HG03045 (cell line): Measurements from ENCODE around the gene NUP133.
"Not testable (repeated sequence)": the region's sequence is repeated elsewhere in the genome, so short reads cannot be mapped to it uniquely, and the experiment has no call there.

Source experiments
- ATAC-seq: cut with Tn5 transposase; IDR thresholded peaks from one replicate; pipeline ENCODE4 v1.9.1; 2021; ENCODE audit warnings: mild to moderate bottlenecking, moderate library complexity; ENCODE audit not compliant: unreplicated experiment

The NUP133 gene

GRCh38 chr1:229420765-229421164 lies 87.4 kb downstream of the NUP133 start:
- ATAC-seq, result no peak

- ATAC-seq, result no peak
Observed at GRCh38 chr1:229420224-229420623, 87.9 kb downstream of the NUP133 start.

DNA sequence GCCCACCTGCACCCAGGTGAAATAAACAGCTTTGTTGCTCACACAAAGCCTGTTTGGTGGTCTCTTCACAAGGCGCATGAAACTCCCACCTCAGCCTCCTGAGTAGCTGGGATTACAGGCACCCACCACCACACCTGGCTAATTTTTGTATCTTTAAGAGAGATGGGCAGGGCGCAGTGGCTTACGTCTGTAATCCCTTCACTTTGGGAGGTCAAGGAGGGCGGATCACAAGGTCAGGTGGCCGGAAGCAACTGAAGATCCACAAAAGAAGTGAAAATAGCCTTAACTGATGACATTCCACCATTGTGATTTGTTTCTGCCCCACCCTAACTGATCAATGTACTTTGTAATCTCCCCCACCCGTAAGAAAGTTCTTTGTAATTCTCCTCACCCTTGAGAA lies 89.6 kb downstream of the NUP133 start:
- not testable (repeated sequence) for ATAC-seq

GRCh38 chr1:229412810-229413209 lies 95.3 kb downstream of the NUP133 start:
- ATAC-seq, result not testable (repeated sequence)

DNA sequence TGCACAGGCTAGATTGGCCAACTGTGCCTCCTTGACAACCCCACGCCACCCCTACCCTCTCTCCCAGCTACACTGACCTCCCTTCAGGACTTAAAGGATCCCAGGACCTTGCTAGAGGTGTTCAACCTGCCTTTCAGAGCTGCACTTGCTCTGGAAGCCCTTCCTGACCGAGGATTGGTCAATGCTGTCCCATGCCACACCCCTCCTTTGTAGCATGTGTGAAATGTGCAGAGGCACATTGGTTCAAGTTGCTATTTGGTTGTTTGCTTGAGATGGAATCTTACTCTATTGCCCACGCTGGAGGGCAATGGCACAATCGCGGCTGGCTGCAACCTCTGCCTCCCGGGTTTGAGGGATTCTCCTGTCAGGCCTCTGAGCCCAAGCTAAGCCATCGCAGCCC lies 96.1 kb downstream of the NUP133 start:
- no peak for ATAC-seq

DNA sequence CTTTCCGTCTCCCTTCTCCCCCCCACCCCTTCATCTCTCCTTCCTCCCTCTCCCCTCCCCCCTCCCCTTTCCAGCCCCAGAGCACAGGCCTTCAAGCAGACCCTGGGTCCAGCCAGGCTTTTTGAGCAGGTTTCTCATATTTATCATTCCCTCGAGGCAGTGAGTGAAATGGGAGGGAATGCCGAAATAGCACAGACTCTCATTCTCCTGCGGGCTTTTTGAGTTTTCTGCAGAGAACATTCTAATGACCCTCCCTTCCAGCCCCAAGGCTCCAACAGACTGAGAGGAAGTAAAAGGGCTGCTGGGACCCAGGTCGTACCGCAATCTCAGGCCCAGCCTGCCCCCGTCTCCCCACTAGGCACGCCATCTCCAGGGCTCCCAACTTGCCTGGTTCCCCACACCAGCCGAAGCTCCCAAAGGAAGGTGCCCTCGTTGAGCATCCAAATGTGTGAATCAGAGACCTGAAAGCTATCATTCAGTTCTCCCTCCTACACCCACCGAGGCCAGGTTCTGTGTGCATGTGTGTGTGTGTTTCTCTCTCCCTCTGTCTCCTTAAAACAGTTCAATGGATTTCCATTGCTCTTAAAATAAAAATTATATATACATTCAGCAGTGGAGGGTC lies 96.6 kb downstream of the NUP133 start:
- ATAC-seq, result no peak

DNA sequence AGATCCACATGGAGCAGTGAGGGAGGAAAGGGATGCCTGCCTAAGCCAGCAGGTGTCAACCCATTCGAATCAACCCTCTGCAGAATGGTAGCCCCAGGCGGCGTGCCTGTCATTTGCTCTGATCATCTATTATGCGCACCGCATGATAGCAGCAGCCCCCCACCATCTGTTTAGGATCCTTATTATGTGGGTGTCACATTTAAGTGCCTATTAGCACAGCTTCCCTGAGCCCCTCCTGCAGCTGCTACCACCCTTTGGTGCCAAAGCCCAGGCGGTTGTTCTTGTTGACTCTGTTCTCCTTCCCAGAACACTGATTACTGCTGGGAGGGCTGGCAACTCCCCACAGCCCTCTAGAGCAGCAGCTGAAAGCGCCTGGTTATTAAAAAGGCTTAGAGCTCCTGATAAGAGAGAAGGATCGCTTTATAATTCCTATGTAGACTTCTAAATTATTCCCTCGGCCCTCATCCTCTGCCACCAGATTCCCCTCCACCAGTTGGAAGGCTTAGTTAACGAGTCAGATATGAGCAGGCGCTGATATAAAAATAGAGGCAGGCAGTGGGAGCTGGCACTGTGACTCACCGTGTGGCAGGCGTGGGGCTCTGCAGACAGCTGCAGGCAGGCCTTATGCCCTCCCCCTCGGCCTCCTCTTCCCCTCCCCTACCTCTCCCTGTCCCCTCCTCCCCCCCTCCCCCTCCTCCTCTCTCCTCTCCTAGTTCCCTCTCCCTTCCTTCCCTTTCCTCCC lies 97.3 kb downstream of the NUP133 start:
- no peak for ATAC-seq

DNA sequence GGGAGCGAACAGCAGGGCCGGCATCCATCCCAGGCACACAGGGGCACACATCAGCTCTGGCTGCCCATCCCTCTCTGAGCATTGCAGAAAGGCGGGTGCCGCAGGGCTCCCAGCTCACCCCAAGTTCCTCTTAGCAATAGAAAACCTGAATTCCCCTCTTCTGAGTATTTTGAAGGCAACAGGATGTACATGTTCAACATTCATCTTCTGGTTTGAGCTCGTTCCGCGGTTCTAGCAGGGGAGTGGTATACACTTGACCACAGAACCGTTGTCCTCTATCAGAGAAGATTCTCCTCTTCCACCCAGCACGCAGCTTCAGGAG lies 97.8 kb downstream of the NUP133 start:
- ATAC-seq, result no peak

DNA sequence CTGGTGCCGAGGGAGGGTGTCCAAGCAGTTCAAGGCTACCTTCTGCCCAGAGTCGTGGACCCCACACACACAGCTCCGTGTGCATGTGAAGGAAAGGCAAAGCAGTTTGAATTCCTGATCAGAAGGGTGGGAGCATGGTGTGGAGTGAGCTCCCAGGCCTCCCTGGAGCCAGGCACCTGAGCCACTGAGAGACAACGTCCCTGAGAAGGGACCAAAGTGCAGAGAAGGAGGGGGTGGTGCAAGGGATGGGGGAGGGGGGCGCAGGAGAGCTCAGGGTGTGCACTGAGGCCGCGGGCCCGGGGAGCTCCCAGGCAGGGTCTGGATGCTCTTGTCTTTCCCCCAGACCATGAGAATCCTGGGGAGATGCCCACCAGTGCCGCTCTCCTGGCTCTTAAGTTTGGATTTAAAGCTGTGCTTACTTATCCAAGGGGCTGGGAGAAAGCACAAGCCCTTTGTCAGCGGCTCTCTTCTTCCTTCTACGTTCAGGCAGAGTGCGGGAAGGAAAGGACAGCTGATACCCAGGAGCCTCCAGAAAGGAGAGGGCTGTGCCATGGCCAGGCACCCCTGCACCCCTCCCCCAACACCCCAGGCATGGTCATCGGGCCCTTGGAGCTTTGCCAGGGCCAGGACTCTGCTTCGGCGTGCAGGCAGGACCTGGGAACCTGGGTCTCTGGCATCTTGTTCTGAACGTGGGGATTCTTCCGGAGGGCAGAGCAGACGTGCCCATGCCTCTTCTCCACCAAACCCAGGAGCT lies 98.3 kb downstream of the NUP133 start:
- no peak for ATAC-seq

DNA sequence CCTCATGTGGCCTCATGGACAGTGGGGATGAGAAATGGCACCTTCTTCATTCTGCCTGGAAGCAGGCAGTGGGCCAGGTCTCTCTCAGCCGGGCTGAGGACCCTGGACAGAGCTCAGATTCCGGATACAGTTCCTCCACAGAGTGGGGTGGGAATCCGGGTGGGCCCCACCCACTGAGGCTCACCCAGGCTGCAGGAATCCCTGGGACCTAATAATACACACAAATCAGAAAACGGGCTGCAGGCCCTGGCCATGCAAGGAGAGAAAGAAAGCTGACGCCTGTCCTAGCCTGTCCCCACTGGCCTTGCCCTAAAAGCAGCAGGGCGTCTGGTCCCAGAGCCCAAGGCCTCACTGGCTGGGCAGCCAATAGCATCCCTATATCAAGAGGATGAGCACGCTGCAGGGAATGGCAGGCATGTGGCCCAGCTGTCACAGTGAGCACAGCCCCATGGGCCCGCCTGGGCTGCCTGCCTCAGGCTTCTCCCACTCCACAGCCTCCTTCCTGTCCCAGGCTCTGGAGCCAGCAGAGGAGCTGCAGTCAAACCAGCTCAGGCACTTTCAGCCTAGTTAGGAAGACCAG lies 99.6 kb downstream of the NUP133 start:
- no peak for ATAC-seq

DNA sequence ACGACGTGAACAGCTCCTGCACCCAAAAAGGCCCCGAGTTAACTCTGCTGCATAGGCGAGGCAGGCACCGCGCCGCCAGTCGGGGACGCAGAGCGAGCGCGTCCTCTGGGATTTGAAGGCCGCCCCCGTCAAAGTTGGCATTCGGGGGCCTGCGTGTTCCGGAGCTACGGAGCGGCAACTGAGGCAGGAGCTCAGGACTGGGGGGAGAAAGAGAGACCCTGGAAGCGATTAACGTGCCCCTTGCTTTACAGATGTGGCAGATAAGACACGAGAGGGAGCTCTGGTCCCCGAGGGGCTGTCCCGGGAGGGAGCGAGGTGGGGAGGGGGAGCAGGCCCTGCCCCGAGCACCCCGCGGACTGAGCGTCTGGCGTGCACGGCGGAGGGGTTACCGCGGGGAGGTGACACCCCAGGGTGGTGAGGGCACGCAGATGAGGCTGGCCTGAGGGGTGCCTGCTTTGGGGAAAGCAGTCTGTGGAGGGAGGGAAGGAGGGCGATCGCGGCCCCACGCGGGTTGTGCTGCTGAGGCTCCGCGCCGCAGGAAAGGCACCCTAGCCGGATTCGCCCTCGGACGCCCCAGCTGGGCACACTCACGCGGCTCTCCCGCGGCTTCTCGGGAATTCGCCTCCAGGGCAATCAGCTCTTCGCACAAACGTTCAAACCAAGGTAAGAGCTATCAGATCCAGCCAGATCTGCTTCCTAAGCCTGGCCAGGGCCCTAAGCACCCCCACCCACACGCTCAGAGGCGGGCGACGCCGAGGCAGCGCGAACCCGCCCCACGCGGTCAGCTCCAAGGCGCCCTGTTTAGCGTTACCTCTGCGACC lies 100.7 kb downstream of the NUP133 start:
- no peak for ATAC-seq

DNA sequence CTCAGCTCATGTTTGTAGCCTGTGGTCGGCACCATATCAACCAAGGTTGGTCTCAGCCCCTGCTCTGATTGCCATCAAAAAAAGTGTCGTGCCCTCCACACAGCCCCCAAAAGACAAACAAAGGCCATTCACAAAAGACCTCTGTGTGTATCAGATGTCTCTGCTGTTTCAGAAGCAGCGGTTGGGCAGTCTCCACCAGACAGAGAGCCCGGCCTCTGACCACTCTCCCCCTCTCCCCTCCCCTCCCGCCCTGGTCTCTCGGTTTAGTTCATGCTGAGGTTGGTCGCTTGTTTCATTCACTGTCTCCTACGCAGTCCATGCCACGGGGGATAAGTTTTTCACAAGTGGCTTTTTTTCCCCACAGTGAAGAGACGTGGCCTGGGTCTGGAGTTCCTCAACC lies 101.3 kb downstream of the NUP133 start:
- ATAC-seq, result no peak

DNA sequence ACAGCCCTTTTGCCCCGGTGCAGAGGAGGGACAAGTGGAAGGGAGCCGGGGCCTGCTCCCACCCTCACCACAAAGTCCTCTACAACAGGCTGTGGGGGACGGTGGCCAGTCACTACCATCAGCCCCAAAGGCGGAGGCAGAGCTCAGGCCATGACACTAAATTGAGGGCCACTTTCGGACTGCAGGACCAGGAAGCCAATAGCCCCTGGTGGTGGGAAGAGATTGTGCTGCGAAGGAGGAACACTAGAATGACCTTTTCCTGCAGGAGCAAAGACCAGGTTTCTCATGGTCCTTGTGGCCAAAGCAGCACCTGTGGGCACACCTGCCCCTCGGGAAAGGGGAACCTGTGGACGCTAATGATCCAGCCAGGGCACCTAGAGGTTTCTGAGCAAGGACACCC lies 104.6 kb downstream of the NUP133 start:
- ATAC-seq, result no peak

DNA sequence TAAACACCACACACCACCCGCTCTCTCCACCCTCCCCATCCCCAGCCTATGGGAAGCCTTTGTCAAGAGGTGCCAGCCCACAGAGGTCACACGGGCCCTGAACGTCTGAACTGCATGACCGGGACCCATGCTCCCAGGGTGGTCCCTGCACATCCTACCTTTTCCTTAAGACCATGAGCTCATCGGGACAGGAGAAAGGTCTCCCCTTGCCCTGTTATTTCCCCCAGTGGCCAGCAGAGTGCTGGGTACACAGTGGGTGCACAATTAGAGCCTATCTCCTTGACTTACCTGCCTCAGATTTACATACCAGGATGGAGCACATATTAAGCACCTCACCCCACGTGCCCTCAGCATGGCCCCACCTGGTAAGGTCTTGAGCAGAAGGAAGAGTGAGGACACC lies 105.1 kb downstream of the NUP133 start:
- no peak for ATAC-seq

DNA sequence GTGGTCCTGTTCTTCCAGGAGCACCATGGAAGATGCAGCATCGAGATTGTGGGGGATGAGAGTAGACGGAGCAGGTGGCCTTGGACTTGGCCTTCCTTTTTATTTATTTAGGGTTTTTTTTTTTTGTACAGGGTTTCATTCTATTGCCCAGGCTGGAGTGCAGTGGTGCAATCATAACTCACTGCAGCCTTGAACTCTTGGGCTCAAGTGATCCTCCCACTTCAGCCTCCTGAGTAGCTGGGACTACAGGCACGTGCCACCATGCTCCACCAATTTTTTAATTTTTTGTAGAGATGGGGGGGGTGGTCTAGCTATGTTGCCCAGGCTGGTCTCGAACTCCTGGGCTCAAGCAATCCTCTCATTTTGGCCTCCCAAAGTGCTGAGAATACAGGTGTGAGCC lies 105.8 kb downstream of the NUP133 start:
- ATAC-seq, result not testable (repeated sequence)

- no peak for ATAC-seq
Observed at GRCh38 chr1:229397762-229398161, 110.4 kb downstream of the NUP133 start.

GRCh38 chr1:229396585-229397206 lies 111.4 kb downstream of the NUP133 start:
- no peak for ATAC-seq

DNA sequence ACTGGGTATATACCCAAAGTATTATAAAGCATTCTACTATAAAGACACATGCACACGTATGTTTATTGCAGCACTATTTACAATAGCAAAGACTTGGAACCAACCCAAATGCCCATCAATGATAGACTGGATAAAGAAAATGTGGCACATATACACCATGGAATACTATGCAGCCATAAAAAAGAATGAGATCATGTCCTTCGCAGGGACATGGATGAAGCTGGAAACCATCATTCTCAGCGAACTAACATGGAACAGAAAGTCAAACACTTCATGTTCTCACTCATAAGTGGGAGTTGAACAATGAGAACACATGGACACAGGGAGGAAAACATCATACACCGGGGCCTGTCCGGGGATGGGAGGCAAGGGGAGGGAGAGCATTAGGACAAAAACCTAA lies 113.6 kb downstream of the NUP133 start:
- not testable (repeated sequence) for ATAC-seq

DNA sequence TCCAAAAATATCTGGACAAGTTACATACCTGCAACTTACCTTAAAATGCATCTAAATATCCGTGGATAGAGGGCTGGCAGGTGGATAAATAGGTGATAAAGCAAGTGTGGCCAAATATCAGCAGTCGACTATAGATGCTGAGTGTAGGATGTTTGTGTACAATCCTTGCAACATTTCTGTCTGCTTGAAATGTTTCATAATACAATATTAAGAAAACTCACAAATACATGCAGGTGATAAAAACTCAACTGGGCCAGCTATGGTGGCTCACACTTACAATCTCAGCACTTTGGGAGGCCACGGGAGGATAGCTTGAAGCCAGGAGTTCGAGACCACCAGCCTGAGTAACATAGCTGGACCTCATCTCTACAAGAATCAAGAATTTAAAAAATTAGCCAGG lies 115.2 kb downstream of the NUP133 start:
- no peak for ATAC-seq
